IMR-90 (cell line): ENCODE data around the gene PRMT1. TPM values are rescaled to one million over a fixed set of nuclear protein-coding genes. Genes with fewer than 3 reads are reported as not detected.

ENCODE experiments used
- ATAC-seq: fragments of 200-7000 bp; cut with Tn5 transposase; 2 replicates; pipeline ENCODE4 v1.9.1; 2020; ENCODE audit warnings: low read depth, mild to moderate bottlenecking, moderate library complexity
- BruUV-seq: library from RNA; stranded (reverse); fragments of 400-500 nt; replicated peaks from 2 replicates; lab custom pipeline; 2021; lab: Mats Ljungman, UMichigan
- CTCF ChIA-PET: fragments of 300-600 bp; formaldehyde crosslinking; extraction: SDS; loops from one replicate; lab custom pipeline; 2021; ENCODE audit warnings: antibody characterized with exemption; lab: Yijun Ruan, JAX
- POLR2A ChIA-PET: fragments of 300-600 bp; sonication (Branson Sonifier 250); formaldehyde crosslinking; loops from one replicate; lab custom pipeline; 2022; ENCODE audit warnings: antibody characterized with exemption; ENCODE audit not compliant: unreplicated experiment; lab: Charles Lee
- DNase-seq: peaks from one replicate; pipeline ENCODE4 v3.0.0; 2013
- H2AFZ ChIP-seq: replicated peaks from 2 replicates; pipeline ENCODE3; 2013; ENCODE audit warnings: low read length, mild to moderate bottlenecking; ENCODE audit not compliant: poor library complexity
- H2AK5ac ChIP-seq: 2 replicates; pipeline ENCODE4 v1.6.1; 2013; ENCODE audit warnings: low read depth, low read length, inconsistent platforms
- H2AK9ac ChIP-seq: replicated peaks from 2 replicates; pipeline ENCODE3; 2013; ENCODE audit warnings: mild to moderate bottlenecking, low read depth, low read length, moderate library complexity; ENCODE audit not compliant: poor library complexity
- H2BK120ac ChIP-seq: 2 replicates; pipeline ENCODE4 v1.6.1; 2013; ENCODE audit warnings: low read depth, low read length, inconsistent platforms
- H2BK15ac ChIP-seq: 3 replicates; pipeline ENCODE4 v1.6.1; 2013; ENCODE audit warnings: low read depth, low read length, inconsistent platforms
- H2BK20ac ChIP-seq: 2 replicates; pipeline ENCODE4 v1.6.1; 2013; ENCODE audit warnings: low read depth, mild to moderate bottlenecking, inconsistent platforms, low read length, moderate library complexity
- H2BK5ac ChIP-seq: 2 replicates; pipeline ENCODE4 v1.6.1; 2013; ENCODE audit warnings: mild to moderate bottlenecking, low read depth, low read length, inconsistent platforms; ENCODE audit not compliant: poor library complexity, severe bottlenecking
- H3K14ac ChIP-seq: replicated peaks from 2 replicates; pipeline ENCODE4 v1.6.1; 2013; ENCODE audit warnings: low read depth, low read length, inconsistent platforms
- H3K18ac ChIP-seq: 2 replicates; pipeline ENCODE4 v1.6.1; 2013; ENCODE audit warnings: low read depth, low read length, control low read depth
- H3K23ac ChIP-seq: 2 replicates; pipeline ENCODE4 v1.6.1; 2013; ENCODE audit warnings: low read depth, low read length, inconsistent platforms
- H3K27ac ChIP-seq: 2 replicates; pipeline ENCODE4 v1.5.1; 2013; ENCODE audit warnings: mild to moderate bottlenecking, control low read depth, low read length; ENCODE audit not compliant: insufficient read depth
- H3K27me3 ChIP-seq: 2 replicates; pipeline ENCODE4 v1.6.1; 2013; ENCODE audit warnings: low read length; ENCODE audit not compliant: control insufficient read depth, insufficient read depth
- H3K36me3 ChIP-seq: 2 replicates; pipeline ENCODE4 v1.6.1; 2013; ENCODE audit warnings: low read length, mixed read lengths; ENCODE audit not compliant: control insufficient read depth, insufficient read depth
- H3K4ac ChIP-seq: 2 replicates; pipeline ENCODE4 v1.6.1; 2013; ENCODE audit warnings: low read depth, low read length, inconsistent platforms
- H3K4me1 ChIP-seq: 2 replicates; pipeline ENCODE4 v1.6.1; 2013; ENCODE audit warnings: low read length, mixed read lengths; ENCODE audit not compliant: control insufficient read depth, insufficient read depth
- H3K4me2 ChIP-seq: 2 replicates; pipeline ENCODE4 v1.6.1; 2013; ENCODE audit warnings: low read depth, mild to moderate bottlenecking, control low read depth, low read length, moderate library complexity
- H3K4me3 ChIP-seq: 2 replicates; pipeline ENCODE4 v1.5.1; 2013; ENCODE audit warnings: low read depth, mild to moderate bottlenecking, control low read depth, low read length, moderate library complexity; ENCODE audit not compliant: insufficient read depth
- H3K56ac ChIP-seq: 2 replicates; pipeline ENCODE4 v1.6.1; 2013; ENCODE audit warnings: low read length, inconsistent platforms; ENCODE audit not compliant: insufficient read depth; ENCODE audit errors: extremely low read depth
- H3K79me1 ChIP-seq, 2 experiments: 2 replicates each; pipeline ENCODE4 v1.6.1; 2013; ENCODE audit warnings: low read length in 2 of 2, inconsistent platforms in 1 of 2, low read depth in 1 of 2
- H3K9ac ChIP-seq: 2 replicates; pipeline ENCODE4 v1.6.1; 2013; ENCODE audit warnings: low read depth, low read length, control low read depth
- H3K9me1 ChIP-seq: 2 replicates; pipeline ENCODE4 v1.6.1; 2013; ENCODE audit warnings: low read length, inconsistent platforms; ENCODE audit not compliant: insufficient read depth
- H3K9me3 ChIP-seq: 2 replicates; pipeline ENCODE4 v1.6.1; 2013; ENCODE audit warnings: low read length; ENCODE audit not compliant: control insufficient read depth, insufficient read depth
- H4K20me1 ChIP-seq: 2 replicates; pipeline ENCODE4 v1.6.1; 2013; ENCODE audit warnings: low read length, inconsistent platforms; ENCODE audit not compliant: insufficient read depth
- H4K5ac ChIP-seq: 2 replicates; pipeline ENCODE4 v1.6.1; 2013; ENCODE audit warnings: mild to moderate bottlenecking, low read depth, low read length, control low read depth
- H4K8ac ChIP-seq, 2 experiments: 2 replicates each; pipeline ENCODE4 v1.6.1; 2013; ENCODE audit warnings: low read depth in 2 of 2, low read length in 2 of 2, control low read depth in 1 of 2, inconsistent platforms in 1 of 2
- H4K91ac ChIP-seq: 2 replicates; pipeline ENCODE4 v1.6.1; 2013; ENCODE audit warnings: low read depth, low read length, inconsistent platforms; ENCODE audit not compliant: insufficient read depth
- BHLHE40 ChIP-seq: fragments of 150-350 bp; IDR thresholded peaks from 2 replicates; pipeline ENCODE4 v1.6.1; 2016; ENCODE audit warnings: mild to moderate bottlenecking, low read depth, low read length
- CEBPB ChIP-seq: IDR thresholded peaks from 2 replicates; pipeline ENCODE4 v1.6.1; 2012; ENCODE audit warnings: low read depth, low read length, improper control_type of control experiment
- CHD1 ChIP-seq: IDR thresholded peaks from 2 replicates; pipeline ENCODE4 v1.6.1; 2012; ENCODE audit warnings: low read depth, low read length, improper control_type of control experiment
- FOS ChIP-seq: fragments of 150-350 bp; IDR thresholded peaks from 2 replicates; pipeline ENCODE4 v1.6.1; 2016; ENCODE audit warnings: low read depth, low read length
- MAFK ChIP-seq: IDR thresholded peaks from 2 replicates; pipeline ENCODE4 v1.6.1; 2012; ENCODE audit warnings: low read depth, low read length, improper control_type of control experiment
- MAZ ChIP-seq: IDR thresholded peaks from 2 replicates; pipeline ENCODE4 v1.6.1; 2012; ENCODE audit warnings: low read depth, mild to moderate bottlenecking, low read length, improper control_type of control experiment, moderate library complexity, borderline replicate concordance
- MXI1 ChIP-seq: IDR thresholded peaks from 2 replicates; pipeline ENCODE4 v1.6.1; 2012; ENCODE audit warnings: low read depth, mild to moderate bottlenecking, low read length, moderate library complexity, borderline replicate concordance
- NFE2L2 ChIP-seq: fragments of 150-350 bp; IDR thresholded peaks from 2 replicates; pipeline ENCODE4 v1.6.1; 2016; ENCODE audit warnings: low read depth, mild to moderate bottlenecking, low read length
- POLR2A ChIP-seq: IDR thresholded peaks from 2 replicates; pipeline ENCODE4 v1.6.1; 2012; ENCODE audit warnings: mild to moderate bottlenecking, low read depth, low read length
- RAD21 ChIP-seq: IDR thresholded peaks from 2 replicates; pipeline ENCODE4 v1.6.1; 2012; ENCODE audit warnings: low read length, improper control_type of control experiment
- RCOR1 ChIP-seq: IDR thresholded peaks from 2 replicates; pipeline ENCODE4 v1.6.1; 2012; ENCODE audit warnings: mild to moderate bottlenecking, low read length, improper control_type of control experiment; ENCODE audit not compliant: insufficient replicate concordance
- RFX5 ChIP-seq: IDR thresholded peaks from 2 replicates; pipeline ENCODE4 v1.8.0; 2012; ENCODE audit warnings: low read depth, mild to moderate bottlenecking, low read length, moderate library complexity
- SMC3 ChIP-seq: fragments of 150-350 bp; IDR thresholded peaks from 2 replicates; pipeline ENCODE4 v1.6.1; 2016; ENCODE audit warnings: low read depth, mild to moderate bottlenecking, antibody characterized with exemption, low read length, moderate library complexity
- WGBS, 2 experiments: methylation state at CpG; one replicate each; pipeline versions ENCODE4 v1.1.5 to v1.1.7; 2013; ENCODE audit warnings: missing lambda C conversion rate in 2 of 2; ENCODE audit not compliant: insufficient read length in 1 of 2; ENCODE audit errors: extremely low coverage in 2 of 2; 5-methylcytosine and 5-hydroxymethylcytosine counted together
- dilution Hi-C: fragments of 300-500 bp; cut with HindIII; formaldehyde crosslinking; loops from one replicate; pipeline ENCODE4 v1.14.3; 2018; ENCODE audit warnings: low sequenced_read_pairs; ENCODE audit not compliant: unreplicated experiment
- in situ Hi-C: fragments of 300-500 bp; cut with MboI; formaldehyde crosslinking; loops from 3 replicates; pipeline ENCODE4 v1.14.3; 2019; ENCODE audit warnings: low sequenced_read_pairs, inconsistent platforms, mixed read lengths
- intact Hi-C: fragments of 100-400 bp; cut with micrococcal nuclease; formaldehyde crosslinking; loops from 2 replicates; pipeline ENCODE4 v1.10.0; 2022
- polyA plus RNA-seq, 3 experiments: library from polyadenylated mRNA; depleted of rRNA; stranded (reverse); fragments of >200 nt; gene quantifications; 2 replicates each; pipeline ENCODE4 v1.2.3, GENCODE V29; 2012; ENCODE audit warnings: low replicate concordance in 1 of 3
- total RNA-seq: library from RNA; depleted of rRNA; stranded (reverse); fragments of >200 nt; gene quantifications from 2 replicates; pipeline ENCODE4 v1.2.3, GENCODE V29; 2012
- TF ChIP-seq, protein P1 (sequence below): fragments of 150-350 bp; IDR thresholded peaks from 2 replicates; pipeline ENCODE4 v1.6.1; 2016; ENCODE audit warnings: low read depth, mild to moderate bottlenecking, low read length, moderate library complexity, borderline replicate concordance
- TF ChIP-seq, protein P2 (sequence below): conservative IDR thresholded peaks from 2 replicates; pipeline ENCODE4 v1.5.1; 2012; ENCODE audit warnings: mild to moderate bottlenecking, low read depth, low read length, improper control_type of control experiment
- TF ChIP-seq, protein P3 (sequence below): fragments of 150-350 bp; IDR thresholded peaks from 2 replicates; pipeline ENCODE4 v1.6.1; 2017; ENCODE audit warnings: mild to moderate bottlenecking, antibody characterized with exemption, low read length, low read depth

The PRMT1 gene
- total and polyA plus RNA-seq, 2 of the 4 experiments (the other 2 are of a cell fraction) = 497 to 840 TPM

DNA sequence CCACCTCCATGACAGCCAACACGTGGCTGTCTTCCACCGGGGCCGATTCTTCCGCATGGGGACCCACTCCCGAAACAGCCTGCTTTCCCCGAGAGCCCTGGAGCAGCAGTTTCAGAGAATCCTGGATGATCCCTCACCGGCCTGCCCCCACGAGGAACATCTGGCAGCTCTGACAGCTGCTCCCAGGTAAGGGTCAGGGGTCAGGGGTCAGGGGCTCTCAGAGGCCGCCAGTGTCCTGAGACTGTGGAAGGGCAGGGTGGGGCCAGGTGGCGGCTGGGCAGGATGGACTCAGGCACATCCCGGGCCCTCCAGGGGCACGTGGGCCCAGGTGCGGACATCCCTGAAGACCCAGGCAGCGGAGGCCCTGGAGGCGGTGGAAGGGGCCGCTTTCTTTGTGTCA lies 28.8 kb downstream of the PRMT1 start:
- Histone ChIP-seq H3K79me1 (no peaks in the 10 kb centered on the region), H3K27ac (no peak overlapping the region), H4K91ac (no peak overlapping the region), H2AK5ac (no peak overlapping the region), H3K4me1 (peaks cover 2% of the 10 kb centered on the region; the same call in 1 of the 2 replicates), H4K8ac (no peak overlapping the region), H2BK15ac (no peak overlapping the region), H3K18ac (no peak overlapping the region), H2BK5ac (no peak overlapping the region), H4K20me1 (no peaks in the 10 kb centered on the region), H3K4me3 (no peak overlapping the region), H3K9me1 (0 out of 2 replicates have a peak, but pooled peaks cover 2% of the 10 kb centered on the region), H3K14ac (no peak overlapping the region), H3K4ac (no peak overlapping the region), H3K9ac (no peak overlapping the region), H3K4me2 (no peak overlapping the region), H3K36me3 (peaks cover 39% of the 10 kb centered on the region), H3K56ac (no peak overlapping the region), H2BK120ac (no peak overlapping the region), H2AK9ac (no peak overlapping the region), H3K9me3 (no peaks in the 10 kb centered on the region), H4K5ac (no peak overlapping the region), H2BK20ac (no peak overlapping the region), H2AFZ (no peak overlapping the region), H3K23ac (no peak overlapping the region), H3K27me3 (no peaks in the 10 kb centered on the region)
- TF ChIP-seq RFX5 (no peak), RAD21 (no peak), MAZ (no peak), MXI1 (no peak), MAFK (no peak), BHLHE40 (no peak), RCOR1 (no peak), CHD1 (no peak), POLR2A (no peak), NFE2L2 (no peak), SMC3 (no peak), FOS (no peak), CEBPB (no peak)
- TF ChIP-seq, protein P1, sequence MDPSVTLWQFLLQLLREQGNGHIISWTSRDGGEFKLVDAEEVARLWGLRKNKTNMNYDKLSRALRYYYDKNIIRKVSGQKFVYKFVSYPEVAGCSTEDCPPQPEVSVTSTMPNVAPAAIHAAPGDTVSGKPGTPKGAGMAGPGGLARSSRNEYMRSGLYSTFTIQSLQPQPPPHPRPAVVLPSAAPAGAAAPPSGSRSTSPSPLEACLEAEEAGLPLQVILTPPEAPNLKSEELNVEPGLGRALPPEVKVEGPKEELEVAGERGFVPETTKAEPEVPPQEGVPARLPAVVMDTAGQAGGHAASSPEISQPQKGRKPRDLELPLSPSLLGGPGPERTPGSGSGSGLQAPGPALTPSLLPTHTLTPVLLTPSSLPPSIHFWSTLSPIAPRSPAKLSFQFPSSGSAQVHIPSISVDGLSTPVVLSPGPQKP = no peak
- TF ChIP-seq, protein P2, sequence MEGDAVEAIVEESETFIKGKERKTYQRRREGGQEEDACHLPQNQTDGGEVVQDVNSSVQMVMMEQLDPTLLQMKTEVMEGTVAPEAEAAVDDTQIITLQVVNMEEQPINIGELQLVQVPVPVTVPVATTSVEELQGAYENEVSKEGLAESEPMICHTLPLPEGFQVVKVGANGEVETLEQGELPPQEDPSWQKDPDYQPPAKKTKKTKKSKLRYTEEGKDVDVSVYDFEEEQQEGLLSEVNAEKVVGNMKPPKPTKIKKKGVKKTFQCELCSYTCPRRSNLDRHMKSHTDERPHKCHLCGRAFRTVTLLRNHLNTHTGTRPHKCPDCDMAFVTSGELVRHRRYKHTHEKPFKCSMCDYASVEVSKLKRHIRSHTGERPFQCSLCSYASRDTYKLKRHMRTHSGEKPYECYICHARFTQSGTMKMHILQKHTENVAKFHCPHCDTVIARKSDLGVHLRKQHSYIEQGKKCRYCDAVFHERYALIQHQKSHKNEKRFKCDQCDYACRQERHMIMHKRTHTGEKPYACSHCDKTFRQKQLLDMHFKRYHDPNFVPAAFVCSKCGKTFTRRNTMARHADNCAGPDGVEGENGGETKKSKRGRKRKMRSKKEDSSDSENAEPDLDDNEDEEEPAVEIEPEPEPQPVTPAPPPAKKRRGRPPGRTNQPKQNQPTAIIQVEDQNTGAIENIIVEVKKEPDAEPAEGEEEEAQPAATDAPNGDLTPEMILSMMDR = no peak
- TF ChIP-seq, protein P3, sequence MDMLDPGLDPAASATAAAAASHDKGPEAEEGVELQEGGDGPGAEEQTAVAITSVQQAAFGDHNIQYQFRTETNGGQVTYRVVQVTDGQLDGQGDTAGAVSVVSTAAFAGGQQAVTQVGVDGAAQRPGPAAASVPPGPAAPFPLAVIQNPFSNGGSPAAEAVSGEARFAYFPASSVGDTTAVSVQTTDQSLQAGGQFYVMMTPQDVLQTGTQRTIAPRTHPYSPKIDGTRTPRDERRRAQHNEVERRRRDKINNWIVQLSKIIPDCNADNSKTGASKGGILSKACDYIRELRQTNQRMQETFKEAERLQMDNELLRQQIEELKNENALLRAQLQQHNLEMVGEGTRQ = no peak
- in situ Hi-C loops (no loop called here), intact Hi-C loops (no loop called here), dilution Hi-C loops (no loop called here)
- WGBS, 2 experiments = 91% methylated on average over 7 of the region's 16 CpGs; no CpG with 5 or more reads in 1 of the 2 experiments
- ChIA-PET CTCF (no interaction called here), POLR2A (no interaction called here)
- no TSS peak for BruUV-seq
- DNase-seq (no peak), ATAC-seq (no peak)
